PFSK-1 (cell line): ENCODE data around the gene POLR1D.

Experiments used
- FOXP2 ChIP-seq: optimal IDR thresholded peaks from 2 replicates; pipeline ENCODE3; 2011; ENCODE audit warnings: borderline replicate concordance, control low read depth, inconsistent platforms; ENCODE audit not compliant: insufficient read depth; ENCODE audit errors: extremely low read length, extremely low read depth
- POLR2AphosphoS5 ChIP-seq: IDR thresholded peaks from 2 replicates; pipeline ENCODE4 v1.6.1; 2012; ENCODE audit warnings: low read depth, mild to moderate bottlenecking, control low read depth, low read length, moderate library complexity
- REST ChIP-seq, 2 experiments: IDR thresholded peaks; 2 replicates each; pipeline versions ENCODE4 v1.6.1 to v1.8.0; 2011 to 2012; ENCODE audit warnings: low read depth in 2 of 2, low read length in 2 of 2, control low read depth in 1 of 2, inconsistent platforms in 1 of 2, mild to moderate bottlenecking in 1 of 2, moderate library complexity in 1 of 2; ENCODE audit not compliant: insufficient read depth in 1 of 2
- SIN3A ChIP-seq: IDR thresholded peaks from 2 replicates; pipeline ENCODE4 v1.6.1; 2012; ENCODE audit warnings: mild to moderate bottlenecking, low read length, moderate library complexity, borderline replicate concordance; ENCODE audit not compliant: insufficient read depth
- TAF1 ChIP-seq: IDR thresholded peaks from 2 replicates; pipeline ENCODE4 v1.6.1; 2012; ENCODE audit warnings: low read length, control low read depth, borderline replicate concordance; ENCODE audit not compliant: insufficient read depth

The POLR1D gene

GRCh38 chr13:27632214-27632613, 10.5 kb downstream of the POLR1D start:
- TF ChIP-seq TAF1 (no peak), FOXP2 (no peak), POLR2AphosphoS5 (no peak), REST (IDR thresholded peaks at IDR 0.05; ENCODE audit: insufficient read depth in 1 of 2, low read depth in 2 of 2, low read length in 2 of 2) (no peak), SIN3A (no peak)

- no peak for TF ChIP-seq SIN3A
- TF ChIP-seq TAF1 = no peak
- no peak for TF ChIP-seq POLR2AphosphoS5
- no peak for TF ChIP-seq REST (IDR thresholded peaks at IDR 0.05; ENCODE audit: insufficient read depth in 1 of 2, low read depth in 2 of 2, low read length in 2 of 2)
- no peak for TF ChIP-seq FOXP2
Observed at GRCh38 chr13:27632648-27633047, 11.0 kb downstream of the POLR1D start.

GRCh38 chr13:27634231-27634630, 12.5 kb downstream of the POLR1D start:
- TF ChIP-seq SIN3A (no peak), REST (IDR thresholded peaks at IDR 0.05; ENCODE audit: insufficient read depth in 1 of 2, low read depth in 2 of 2, low read length in 2 of 2) (no peak), FOXP2 (no peak), TAF1 (no peak), POLR2AphosphoS5 (no peak)

GRCh38 chr13:27634791-27635190, 13.1 kb downstream of the POLR1D start:
- TF ChIP-seq SIN3A (no peak), REST (IDR thresholded peaks at IDR 0.05; ENCODE audit: insufficient read depth in 1 of 2, low read depth in 2 of 2, low read length in 2 of 2) (no peak), FOXP2 (no peak), POLR2AphosphoS5 (no peak), TAF1 (no peak)

GRCh38 chr13:27635266-27635665, 13.6 kb downstream of the POLR1D start:
- no peak for TF ChIP-seq REST (IDR thresholded peaks at IDR 0.05; ENCODE audit: insufficient read depth in 1 of 2, low read depth in 2 of 2, low read length in 2 of 2)
- no peak for TF ChIP-seq SIN3A
- TF ChIP-seq TAF1 = no peak
- TF ChIP-seq FOXP2 = no peak
- TF ChIP-seq POLR2AphosphoS5 = no peak
